Left ventricle myocardium inferior (tissue), 1 donor: ENCODE data around the gene ERC1. TPM values are rescaled to one million over a fixed set of nuclear protein-coding genes. Genes with fewer than 3 reads are reported as not detected.

Experiments
- DNase-seq: peaks from one replicate; pipeline ENCODE4 v3.0.0-alpha.2; 2020
- H3K27ac ChIP-seq: fragments of 200-600 bp; replicated peaks from 2 replicates; pipeline ENCODE4 v1.8.0; 2021
- H3K27me3 ChIP-seq: fragments of 200-600 bp; 2 replicates; pipeline ENCODE4 v1.8.0; 2021; ENCODE audit warnings: low read depth
- H3K36me3 ChIP-seq: fragments of 200-600 bp; 2 replicates; pipeline ENCODE4 v1.8.0; 2021
- H3K4me1 ChIP-seq: fragments of 200-600 bp; 2 replicates; pipeline ENCODE4 v1.8.0; 2021
- H3K4me3 ChIP-seq: fragments of 200-600 bp; 2 replicates; pipeline ENCODE4 v1.8.0; 2021; ENCODE audit warnings: mild to moderate bottlenecking, moderate library complexity
- H3K9me3 ChIP-seq: fragments of 200-600 bp; replicated peaks from 2 replicates; pipeline ENCODE4 v1.8.0; 2021
- intact Hi-C: fragments of 100-400 bp; cut with micrococcal nuclease; formaldehyde crosslinking; loops from one replicate; pipeline ENCODE4 v1.11.0; 2022
- total RNA-seq: library from RNA; stranded (reverse); fragmentation: NEBNext Ultra II Directional; extraction: Animal tissue kit (Norgen Biotek cat#: 25700); gene quantifications from one replicate; pipeline ENCODE4 v1.2.1, GENCODE V29; 2021
- TF ChIP-seq, protein P1 (sequence below): fragments of 200-600 bp; IDR thresholded peaks from 2 replicates; pipeline ENCODE4 v1.8.0; 2021; ENCODE audit warnings: antibody characterized with exemption, mild to moderate bottlenecking, borderline replicate concordance
- donor health status: DM: no; HTN: yes; CAD: no; lungs with severe emphysema.

Gene ERC1
- total RNA-seq, 1 donor from 2014 or later = 50.8 TPM

DNA sequence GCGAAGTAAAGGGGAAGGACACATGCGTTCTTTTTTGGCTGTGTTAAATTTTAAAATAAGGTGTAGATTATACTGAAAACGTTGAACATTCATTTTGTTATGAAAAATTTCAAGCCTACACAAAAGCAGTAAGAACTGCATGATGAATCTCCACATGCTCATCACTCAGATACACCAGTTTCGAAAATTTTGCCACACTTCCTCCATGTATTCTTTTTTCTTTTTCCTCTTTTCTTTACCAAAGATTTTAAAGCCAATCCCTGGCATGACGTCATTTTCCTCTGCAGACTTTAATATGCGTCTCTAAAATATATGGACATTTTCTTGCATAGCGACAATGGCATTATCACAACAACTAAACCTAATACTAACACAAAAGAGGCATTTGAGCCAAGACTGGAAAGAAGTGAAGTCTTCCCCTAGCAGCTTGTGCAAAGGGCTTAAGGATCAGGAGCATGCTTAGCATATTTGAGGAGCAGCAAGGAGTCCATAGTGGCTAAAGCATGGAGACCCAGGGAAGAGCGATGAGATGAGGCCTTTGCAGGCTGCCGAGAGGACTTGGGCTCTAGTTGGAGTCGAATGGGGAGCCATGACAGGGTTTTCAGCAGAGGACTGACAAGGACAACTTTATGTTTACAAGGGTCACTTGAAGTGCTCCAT lies 111.9 kb downstream of the ERC1 start:
- Histone ChIP-seq H3K36me3 (no peaks in the 10 kb centered on the region), H3K4me1 (peaks cover 6% of the 10 kb centered on the region), H3K4me3 (no peak overlapping the region), H3K27ac (no peak overlapping the region), H3K9me3 (no peaks in the 10 kb centered on the region), H3K27me3 (no peaks in the 10 kb centered on the region)
- TF ChIP-seq, protein P1, sequence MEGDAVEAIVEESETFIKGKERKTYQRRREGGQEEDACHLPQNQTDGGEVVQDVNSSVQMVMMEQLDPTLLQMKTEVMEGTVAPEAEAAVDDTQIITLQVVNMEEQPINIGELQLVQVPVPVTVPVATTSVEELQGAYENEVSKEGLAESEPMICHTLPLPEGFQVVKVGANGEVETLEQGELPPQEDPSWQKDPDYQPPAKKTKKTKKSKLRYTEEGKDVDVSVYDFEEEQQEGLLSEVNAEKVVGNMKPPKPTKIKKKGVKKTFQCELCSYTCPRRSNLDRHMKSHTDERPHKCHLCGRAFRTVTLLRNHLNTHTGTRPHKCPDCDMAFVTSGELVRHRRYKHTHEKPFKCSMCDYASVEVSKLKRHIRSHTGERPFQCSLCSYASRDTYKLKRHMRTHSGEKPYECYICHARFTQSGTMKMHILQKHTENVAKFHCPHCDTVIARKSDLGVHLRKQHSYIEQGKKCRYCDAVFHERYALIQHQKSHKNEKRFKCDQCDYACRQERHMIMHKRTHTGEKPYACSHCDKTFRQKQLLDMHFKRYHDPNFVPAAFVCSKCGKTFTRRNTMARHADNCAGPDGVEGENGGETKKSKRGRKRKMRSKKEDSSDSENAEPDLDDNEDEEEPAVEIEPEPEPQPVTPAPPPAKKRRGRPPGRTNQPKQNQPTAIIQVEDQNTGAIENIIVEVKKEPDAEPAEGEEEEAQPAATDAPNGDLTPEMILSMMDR = no peak
- intact Hi-C loops = no loop called here
- no peak for DNase-seq

DNA sequence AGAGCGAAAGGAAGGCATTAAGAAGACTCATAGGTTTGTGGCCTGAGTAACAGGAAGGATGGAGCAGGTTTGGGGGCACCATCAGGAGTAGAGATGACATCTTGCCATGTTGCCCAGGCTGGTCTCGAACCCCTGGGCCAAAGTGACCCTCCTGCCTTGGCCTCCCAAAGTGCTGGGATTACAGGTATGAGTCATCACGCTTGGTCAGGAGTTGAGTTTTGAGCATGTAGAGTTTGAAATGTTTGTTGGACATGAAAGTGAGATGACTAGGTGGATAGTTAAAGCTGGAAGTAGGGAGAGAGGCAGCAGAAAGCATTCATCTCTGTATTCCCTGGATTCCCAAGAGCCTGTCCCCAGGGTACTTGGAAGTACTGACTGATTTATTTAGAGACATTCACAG lies 112.6 kb downstream of the ERC1 start:
- Histone ChIP-seq H3K27me3 (no peaks in the 10 kb centered on the region), H3K4me1 (peaks cover 6% of the 10 kb centered on the region), H3K27ac (no peak overlapping the region), H3K9me3 (no peaks in the 10 kb centered on the region), H3K36me3 (no peaks in the 10 kb centered on the region), H3K4me3 (no peak overlapping the region)
- intact Hi-C loops = no loop called here
- DNase-seq = no peak
- TF ChIP-seq, protein P1 = no peak

DNA sequence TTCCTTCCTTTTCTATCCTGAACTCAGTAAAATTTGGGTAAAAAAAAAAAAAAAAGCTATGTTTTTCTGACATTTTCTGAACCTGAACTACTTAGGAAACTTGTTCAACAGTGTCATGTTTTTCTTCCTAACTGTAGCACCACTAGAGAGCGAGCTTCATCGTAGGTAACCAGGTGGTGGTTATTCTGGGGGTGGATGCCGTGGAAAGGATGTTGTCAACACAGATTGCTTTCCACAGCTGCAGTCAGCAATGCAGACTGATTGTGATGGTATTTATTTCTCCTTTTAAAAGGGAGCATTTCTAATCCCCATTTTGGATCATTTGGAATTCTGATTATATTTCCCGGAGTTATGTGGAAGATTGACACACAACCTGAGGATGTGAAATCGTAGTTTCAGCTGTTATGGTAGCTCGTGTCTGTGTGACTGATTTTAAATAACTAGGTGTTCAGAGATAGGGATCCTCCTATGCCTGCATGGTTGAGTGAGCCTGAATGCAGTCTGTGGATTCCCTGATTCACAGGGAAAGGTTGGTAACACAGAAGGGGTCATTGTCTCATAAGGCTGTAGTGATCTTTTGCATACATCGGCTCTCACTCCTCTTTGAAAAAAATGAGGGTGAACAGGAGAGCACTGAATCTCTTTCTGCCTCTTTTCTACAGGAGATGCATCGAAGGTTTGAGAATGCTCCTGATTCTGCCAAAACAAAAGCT lies 113.2 kb downstream of the ERC1 start:
- no peaks in the 10 kb centered on the region for H3K9me3 ChIP-seq
- TF ChIP-seq, protein P1 = no peak
- intact Hi-C loops = no loop called here
- H3K4me3 ChIP-seq = no peak overlapping the region
- no peaks in the 10 kb centered on the region for H3K36me3 ChIP-seq
- no peaks in the 10 kb centered on the region for H3K27me3 ChIP-seq
- DNase-seq = no peak
- peaks cover 6% of the 10 kb centered on the region for H3K4me1 ChIP-seq
- H3K27ac ChIP-seq = no peak overlapping the region

DNA sequence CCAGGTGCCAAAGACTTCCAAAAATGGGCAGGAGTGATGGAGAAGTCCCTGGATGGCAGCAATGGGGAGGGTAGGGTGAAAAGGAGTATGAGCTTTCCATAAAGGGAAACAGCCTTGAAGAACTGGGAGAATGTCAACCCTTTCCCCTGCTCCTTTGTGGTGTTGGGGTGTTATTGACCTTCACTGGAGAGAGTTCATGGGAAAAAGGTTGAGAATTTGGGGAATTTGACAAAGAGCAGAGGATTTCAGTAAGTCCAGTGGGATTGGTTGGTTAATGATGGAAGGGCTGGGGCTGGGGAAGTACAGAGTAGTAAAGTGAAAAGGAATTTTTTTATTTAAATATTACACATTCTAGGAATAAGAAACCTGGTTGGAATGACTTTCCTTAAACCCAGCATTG lies 116.6 kb downstream of the ERC1 start:
- Histone ChIP-seq H3K4me3 (no peak overlapping the region), H3K27ac (no peak overlapping the region), H3K4me1 (no peaks in the 10 kb centered on the region), H3K9me3 (no peaks in the 10 kb centered on the region), H3K36me3 (peaks cover 21% of the 10 kb centered on the region), H3K27me3 (no peaks in the 10 kb centered on the region)
- DNase-seq = no peak
- TF ChIP-seq, protein P1 = no peak
- intact Hi-C loops = no loop called here

DNA sequence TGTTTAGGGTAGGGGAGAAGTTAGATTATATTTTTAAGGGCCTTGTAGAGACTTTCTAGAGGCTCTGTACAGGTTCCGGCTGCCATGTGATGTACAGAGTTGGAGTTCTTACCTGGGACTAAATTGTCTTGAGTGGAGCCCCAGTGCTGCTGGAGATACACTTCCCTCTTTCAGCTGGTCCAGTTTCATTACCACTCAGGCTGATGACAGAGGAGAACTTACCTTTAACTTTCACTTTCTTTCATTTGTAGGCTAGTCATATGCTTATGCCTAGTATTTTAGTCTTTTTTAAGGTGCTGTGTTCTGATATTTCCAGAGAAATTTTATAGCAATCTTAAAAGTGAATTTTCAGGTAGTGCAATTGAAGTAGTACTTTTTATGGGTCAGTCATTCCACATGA lies 117.3 kb downstream of the ERC1 start:
- intact Hi-C loops = no loop called here
- Histone ChIP-seq H3K9me3 (no peaks in the 10 kb centered on the region), H3K27me3 (no peaks in the 10 kb centered on the region), H3K36me3 (peaks cover 21% of the 10 kb centered on the region), H3K4me3 (no peak overlapping the region), H3K4me1 (no peaks in the 10 kb centered on the region), H3K27ac (no peak overlapping the region)
- no peak for DNase-seq
- TF ChIP-seq, protein P1 = no peak
